Globus pallidus (tissue), 1 donor: ENCODE data around the gene SPATS2.
"Not testable (repeated sequence)": the region's sequence is repeated elsewhere in the genome, so short reads cannot be mapped to it uniquely, and the experiment has no call there.

Experiments
- DNase-seq: peaks from one replicate; pipeline ENCODE4 v3.0.0-alpha.2; 2015; ENCODE audit warnings: low spot score

The SPATS2 gene

DNA sequence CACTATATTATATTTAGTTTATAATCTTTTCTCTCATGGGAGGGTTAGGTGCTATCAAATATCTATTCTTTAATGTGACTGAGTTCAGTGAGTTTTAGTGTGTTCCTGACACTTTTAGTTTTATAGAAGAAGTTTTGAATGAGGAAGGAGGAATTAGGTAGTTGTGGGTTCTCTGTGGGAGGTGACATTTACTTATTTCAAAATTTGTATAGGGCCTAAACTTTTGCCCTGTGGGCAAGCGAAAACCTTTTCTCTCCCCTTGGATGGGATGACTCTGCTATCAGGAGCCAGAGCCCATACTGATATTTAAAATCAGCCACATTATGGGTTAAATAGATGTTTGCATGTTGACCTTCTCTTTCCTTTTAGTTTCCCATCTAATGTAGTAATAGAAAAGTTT lies 43.6 kb downstream of the SPATS2 start:
- no peak for DNase-seq

DNA sequence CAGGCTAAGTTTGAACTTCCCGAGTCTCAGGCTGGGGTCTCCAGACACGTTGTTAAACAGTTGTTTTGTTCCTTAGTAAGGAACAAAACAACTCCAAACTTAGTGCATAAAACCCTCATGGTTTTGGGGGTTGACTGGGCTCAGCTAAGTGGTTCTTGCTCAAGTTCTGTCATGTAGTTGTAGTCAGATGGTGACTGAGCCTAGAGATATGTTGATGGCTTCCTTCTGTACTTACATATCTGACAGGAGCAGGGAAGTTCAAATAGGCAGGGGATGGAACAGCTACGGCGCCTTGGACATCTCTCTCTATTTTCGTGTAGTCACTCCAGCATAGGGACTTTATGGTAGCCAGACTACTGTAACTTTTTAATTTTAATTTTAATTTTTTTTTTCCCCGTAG lies 45.7 kb downstream of the SPATS2 start:
- no peak for DNase-seq

DNA sequence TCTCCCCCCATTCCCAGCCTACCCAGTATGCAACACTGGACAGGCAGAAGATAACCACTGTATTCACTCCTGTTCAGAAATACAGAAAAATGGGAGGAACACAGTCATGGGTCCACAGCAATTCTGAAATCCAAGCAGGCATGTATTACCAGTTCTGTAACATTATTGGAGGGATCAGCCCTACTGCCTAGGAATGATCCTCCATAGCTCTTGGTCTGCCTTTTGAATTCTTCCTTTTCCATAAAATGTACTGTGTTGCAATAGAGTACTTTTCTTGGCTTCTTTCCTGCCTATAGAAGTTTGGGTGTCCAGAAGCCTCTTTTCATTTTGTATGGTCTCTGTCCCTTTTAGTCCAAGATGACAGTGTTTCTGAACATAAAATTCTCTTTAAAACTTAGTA lies 46.5 kb downstream of the SPATS2 start:
- DNase-seq, result no peak

DNA sequence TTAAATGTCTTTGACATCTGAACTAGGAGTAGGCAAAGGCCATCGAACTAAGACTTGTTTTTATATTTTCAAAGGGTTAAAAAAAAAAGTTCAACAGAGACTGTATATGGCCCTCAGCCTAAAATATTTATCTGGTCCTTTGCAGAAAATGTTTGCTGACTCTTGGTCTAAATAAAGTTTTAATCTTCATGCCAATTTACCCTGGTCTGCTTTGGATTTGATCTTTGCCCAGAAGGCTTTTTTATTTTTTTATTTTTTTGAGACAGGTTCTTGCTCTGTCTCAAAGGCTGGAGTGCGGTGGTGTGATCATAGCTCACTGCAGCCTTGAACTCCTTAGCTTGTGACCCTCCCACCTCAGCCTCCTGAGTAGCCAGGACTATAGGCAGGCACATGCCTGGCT lies 47.1 kb downstream of the SPATS2 start:
- DNase-seq, result no peak

DNA sequence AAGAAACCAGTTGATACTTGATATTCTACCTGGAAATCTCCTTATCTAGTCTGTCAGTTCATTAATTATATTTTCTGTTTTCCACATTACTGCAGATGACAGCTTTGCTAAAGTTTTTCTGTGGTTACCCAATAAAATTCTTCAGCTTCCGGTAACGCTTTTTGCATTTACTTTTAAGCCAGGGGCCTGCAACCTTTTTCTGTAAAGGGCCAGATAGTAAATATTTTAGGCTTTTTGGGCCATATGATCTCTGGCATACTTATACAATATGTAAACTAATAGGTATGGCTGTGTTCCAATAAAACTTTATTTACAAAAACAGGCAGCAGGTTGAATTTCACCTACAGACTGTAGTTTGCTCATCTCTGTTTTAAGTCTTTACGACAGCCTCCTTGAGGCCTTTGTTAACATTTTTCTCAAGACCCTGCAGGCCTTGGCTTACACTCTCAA lies 48.3 kb downstream of the SPATS2 start:
- no peak for DNase-seq

DNA sequence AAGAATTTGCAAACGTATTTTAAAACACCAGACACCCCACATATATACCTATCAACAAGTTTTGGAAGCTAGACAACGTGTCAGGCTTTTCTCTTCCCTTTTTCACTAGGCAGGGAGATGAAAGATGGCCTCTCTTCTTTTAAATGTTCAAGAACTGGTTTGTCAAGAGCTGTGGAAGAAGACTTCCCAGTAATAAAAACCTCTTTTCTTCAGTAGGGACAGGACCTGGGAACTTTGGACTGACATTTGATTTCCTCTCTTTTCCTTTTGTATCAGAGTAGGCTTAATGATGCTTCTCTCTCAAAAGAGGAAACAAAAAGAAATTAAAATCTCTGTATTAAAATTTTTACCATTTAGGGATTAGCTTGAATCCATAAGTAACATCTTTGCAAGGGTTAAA lies 49.6 kb downstream of the SPATS2 start:
- no peak for DNase-seq

DNA sequence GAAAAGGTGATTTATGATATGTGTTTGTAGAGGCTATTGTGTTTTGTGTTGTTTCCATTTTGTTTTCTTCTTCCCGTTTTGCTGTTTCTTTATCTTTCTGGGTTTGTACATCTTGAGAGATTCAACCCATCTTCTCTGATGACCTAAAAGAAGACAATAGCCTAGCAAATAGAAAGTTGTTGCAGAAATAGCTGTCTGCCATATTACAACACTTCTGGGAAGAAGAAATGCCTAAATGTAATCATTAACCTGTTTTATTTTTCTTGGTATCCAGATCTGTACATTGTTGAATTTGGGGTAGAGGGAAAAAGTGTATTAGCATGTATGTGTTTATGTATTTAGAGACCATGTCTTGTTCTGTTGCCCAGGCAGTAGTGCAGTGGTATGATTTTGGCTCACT lies 50.3 kb downstream of the SPATS2 start:
- no peak for DNase-seq

DNA sequence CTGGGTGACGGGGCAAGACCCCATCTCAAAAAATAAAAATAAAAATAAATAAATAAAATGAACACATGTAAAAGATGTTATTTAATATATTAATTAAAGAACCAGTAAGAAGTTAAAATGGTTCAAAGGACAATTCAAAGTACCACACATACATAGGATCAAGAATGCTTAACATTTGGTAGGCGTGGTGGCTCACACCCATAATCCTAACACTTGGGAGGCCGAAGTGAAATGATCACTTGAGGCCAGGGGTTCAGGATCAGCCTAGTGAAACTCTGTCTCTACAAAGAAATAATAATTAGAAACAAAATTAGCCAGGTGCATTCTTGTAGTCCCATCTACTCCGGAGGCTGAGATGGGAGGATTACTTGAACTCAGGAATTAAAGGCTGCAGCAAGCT lies 53.3 kb downstream of the SPATS2 start:
- no peak for DNase-seq

DNA sequence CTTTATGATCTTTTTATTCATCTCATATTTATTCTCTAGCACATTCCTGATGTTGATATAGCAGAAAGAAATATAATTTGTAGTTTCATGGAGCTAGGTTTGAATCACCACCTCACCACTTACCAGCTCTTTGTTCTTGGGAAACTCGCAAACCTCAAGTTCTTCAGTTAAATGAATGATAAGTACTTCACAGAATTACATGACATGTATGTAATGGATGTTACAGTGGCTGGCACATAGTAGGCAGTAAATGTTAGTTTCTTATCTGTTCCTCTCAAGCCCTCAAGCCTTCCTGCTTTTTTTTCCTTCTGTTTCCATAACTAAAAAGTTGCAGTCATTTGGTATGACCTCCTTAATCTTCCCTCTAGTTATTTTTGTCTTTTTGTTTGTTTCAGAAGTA lies 54.9 kb downstream of the SPATS2 start:
- no peak for DNase-seq

DNA sequence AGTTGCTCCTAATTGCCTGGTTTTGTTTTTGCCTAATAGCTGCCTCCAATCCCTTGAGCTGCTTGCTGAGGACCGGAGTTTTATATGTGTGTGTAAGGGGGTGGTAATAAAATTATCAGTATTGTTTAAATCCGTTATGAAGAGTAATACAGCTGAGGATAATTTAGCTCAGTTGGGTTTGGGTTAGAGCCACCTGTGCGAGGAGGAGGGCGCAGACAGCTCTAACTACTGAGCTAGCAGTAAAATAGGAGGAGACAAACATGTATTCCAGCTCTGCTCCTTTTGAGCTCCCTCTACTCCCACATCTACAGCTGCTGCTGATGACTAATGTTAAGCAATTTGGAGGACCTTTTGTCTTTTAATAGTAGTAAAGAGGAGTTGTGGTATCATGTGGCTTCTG lies 61.5 kb downstream of the SPATS2 start:
- peak; percentile 1 for DNase-seq

DNA sequence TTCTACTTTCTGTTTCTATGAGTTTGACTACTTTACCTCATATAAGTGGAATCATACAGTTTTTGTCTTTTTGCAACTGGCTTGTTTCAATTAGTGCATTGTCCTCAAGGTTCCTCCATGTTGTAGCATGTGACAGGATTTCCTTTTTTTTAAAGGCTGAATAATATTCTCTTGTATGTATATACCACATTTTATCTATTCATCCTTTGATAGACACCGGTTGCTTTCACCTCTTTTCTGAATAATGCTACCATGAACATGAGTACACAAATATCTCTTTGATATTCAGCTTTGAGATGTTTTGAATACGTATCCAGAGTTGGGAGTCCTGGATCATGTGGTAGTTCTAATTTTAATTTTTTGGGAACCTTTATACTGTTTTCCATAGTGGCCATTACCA lies 65.4 kb downstream of the SPATS2 start:
- DNase-seq, result no peak

DNA sequence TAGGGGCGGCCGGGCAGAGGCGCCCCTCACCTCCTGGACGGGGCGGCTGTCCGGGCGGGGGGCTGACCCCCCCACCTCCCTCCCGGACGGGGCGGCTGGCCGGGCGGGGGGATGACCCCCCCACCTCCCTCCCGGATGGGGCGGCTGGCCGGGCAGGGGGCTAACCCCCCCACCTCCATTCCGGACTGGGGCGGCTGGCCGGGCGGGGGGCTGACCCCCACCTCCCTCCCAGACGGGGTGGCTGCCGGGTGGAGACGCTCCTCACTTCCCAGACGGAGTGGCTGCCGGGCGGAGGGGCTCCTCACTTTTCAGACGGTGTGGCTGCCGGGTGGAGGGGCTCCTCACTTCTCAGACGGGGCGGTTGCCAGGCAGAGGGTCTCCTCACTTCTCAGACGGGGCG lies 69.5 kb downstream of the SPATS2 start:
- DNase-seq, result not testable (repeated sequence)

DNA sequence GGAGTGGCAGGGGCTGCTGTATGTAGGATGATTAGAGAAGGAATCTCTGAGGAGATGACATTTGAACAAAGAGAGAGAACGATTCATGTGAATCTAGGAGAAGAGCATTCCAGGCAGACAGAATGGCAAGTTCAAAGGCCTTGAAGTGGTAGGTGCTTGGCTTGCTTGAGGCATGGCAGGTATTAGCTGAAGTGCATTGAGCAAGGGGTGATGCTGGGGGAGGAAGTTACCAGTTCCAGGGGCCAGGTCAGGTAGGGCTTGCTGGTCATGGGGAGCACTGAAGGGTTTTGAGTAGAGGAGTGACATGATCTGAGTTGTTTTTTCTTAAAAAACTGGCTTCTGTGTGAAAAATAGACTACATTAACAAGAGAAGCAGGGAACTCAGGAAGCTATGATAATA lies 71.8 kb downstream of the SPATS2 start:
- DNase-seq, result no peak

DNA sequence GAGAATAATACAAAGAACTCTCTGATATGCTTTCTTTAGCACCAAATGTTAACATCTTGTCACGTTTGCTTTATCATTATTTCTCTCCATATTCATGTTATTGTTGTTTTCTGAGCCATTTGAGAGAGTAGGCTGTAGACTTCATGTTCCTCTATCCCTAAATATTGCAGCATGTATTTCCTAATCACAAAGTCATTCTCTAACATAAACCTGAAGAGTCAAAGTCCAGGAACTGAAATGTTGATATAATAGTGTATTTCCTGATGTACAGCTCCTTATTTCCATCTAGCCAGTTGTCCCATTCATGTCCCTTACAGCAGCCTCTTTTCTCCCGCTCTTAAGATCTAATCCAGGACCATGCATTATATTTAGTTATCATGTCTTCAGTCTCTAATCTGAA lies 72.8 kb downstream of the SPATS2 start:
- no peak for DNase-seq

DNA sequence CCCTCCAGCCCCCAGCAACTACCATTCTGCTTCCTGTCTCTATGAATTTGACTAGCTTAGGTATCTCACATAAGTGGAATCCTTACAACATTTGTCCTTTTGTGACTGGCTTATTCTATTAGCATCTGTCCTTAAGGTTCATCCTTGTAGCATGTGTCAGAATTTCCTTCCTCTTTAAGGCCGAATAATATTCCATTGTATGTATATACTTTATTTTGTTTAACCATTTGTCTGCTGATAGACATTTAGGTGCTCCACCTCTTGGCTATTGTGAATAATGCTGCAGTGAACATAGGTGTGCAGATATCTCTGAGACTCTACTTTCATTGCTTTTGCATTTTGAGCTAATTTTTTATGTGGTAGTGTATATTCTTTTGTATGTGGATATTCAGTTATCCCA lies 75.7 kb downstream of the SPATS2 start:
- no peak for DNase-seq

DNA sequence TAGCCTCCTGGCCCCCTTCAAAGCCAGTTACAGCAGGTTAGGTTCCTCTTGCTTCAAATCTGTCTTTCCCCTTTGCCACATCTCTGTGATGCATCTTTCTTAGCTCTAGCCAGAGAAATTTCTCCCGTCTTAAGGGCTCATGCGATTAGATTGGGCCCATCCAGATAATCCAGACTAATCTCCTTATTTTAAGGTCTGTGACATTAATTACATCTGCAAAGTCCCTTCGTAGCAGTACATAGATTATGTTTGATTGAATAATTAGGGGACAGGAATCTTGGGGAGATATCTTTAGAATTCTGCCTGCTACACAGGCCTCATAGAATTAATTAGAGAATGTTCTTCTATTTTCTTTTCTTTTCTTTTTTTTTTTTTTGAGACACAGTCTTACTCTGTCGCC lies 79.3 kb downstream of the SPATS2 start:
- DNase-seq, result no peak

DNA sequence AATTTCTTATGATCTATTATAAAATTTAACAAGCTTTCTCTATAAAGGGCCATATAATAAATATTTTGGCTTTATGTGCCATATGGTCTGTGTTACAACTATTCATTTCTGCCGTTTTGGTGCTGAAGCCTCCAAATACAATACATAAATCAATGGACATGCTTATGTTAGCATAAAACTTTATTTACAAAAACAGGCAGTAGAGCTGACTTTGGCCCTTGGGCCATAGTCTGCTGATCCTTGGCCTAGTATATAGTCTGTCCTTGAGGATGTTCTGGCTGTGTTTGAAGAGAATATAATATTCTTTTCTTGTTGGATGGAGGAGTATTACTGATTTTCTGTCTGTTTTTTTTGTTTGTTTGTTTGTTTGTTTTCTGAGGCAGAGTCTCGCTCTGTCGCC lies 81.6 kb downstream of the SPATS2 start:
- no peak for DNase-seq

DNA sequence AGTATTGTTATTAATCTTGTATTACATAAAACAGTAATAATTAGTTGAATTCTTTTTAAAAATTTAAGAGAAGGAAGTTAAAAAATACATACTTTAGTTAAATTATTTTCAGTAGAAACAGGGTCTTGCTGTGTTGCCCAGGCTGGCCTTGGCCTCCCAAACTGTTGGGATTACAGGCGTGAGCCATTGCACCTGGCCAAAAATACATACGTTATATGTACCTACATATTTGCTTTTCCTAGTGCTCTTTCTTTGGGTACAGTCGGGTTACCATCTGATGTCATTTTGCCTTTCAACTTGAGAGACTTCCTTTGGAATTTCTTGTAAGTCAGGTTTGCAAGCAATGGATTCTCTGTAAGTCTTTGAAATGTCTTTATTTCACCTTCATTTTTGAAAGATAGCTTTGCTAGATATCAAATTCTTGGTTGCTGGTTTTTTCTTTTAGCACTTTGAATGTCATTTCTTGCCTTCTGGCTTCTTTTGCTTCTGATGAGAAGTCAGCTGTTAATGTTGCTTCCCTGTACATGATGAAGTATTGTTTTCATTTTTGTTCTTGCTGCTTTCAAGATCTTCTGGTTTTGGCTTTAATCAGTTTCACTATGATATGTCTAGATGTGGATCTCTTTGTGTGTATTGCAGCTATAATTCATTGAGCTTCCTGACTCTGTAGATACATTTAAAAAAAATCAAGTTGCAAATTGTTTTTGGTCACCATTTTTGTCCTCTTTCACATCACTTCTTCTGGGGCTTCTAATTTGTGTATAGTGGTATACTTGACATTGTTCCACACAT lies 84.4 kb downstream of the SPATS2 start:
- DNase-seq, result no peak

DNA sequence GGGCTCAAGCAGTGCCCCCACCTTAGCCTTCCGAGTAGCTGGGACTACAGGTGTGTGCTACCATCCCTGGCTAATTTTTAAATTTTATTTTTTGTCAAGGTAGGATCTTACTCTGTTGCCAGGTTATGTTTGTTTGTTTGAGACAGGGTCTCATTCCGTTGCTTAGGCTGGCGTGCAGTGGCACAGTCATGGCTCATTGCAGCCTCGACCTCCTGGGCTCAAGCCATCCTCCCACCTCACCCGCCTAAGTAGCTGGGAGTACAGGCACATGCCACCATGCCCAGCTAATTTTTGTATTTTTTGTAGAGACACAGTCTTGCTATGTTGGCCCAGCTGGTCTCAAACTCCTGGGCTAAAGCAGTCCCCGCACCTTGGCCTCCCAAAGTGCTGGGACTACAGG lies 88.2 kb downstream of the SPATS2 start:
- DNase-seq, result no peak

DNA sequence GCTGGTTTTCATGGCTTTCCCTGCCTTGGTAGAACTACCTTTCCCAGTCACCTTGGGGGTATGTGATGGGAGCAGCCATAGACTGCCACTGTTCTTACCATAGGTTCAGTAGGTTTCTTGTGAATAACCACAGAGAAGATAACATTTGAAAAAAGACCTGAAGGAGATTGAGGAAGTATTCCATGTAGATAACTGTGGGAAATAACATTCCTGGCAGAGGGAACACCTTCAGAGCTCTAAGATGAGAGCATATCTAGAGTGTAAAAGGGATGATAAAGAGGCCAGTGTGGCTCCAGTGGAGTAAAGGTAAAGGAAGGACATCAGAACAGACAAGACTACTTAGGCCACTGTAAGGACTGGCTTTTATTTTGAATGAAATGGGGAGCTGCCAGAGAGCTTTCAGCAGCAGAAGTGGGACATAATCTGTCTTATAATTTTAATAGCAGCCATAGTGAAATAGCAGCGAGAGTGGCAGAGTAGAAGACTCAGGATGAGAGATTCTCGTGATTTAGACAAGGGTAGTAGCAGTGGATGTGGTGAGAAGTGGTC lies 88.9 kb downstream of the SPATS2 start:
- DNase-seq, result no peak

DNA sequence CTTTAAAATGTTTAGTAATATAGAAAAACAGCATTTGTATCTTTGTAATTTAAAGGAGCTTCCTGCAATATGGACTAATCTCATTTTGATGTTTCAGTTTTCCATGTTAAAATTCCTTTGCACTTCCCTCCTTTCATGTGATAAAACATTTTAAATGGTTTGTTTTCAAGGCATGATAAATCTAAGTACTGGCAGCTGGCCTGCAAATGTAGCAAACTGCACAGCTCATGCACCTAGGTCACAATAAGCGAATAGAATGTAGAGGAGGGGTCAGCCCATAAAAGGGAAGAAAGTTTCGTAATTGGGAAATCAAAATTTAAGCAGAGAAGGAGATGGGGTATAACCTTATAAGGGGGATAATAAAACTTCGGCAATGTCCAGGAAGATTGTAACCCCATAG lies 91.6 kb downstream of the SPATS2 start:
- DNase-seq, result no peak

DNA sequence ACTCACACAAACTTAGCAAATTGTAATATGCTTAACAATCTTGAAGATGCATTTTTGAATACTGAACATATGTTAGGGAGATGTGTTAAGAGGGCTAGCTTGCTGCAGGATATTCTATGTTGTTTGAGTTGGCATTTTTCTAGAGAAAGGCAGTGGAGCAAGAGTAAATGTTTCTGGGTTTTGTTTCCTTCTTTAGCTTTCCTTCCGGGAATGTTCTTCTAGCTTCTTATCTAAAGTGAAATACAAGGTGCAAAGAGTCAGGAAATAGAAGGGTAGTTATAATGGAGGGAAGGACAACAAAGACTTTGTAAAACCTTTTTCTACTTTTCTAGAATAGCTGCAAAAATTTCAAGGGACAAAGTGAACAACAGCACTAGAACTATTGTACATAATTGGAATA lies 94.0 kb downstream of the SPATS2 start:
- DNase-seq, result no peak

DNA sequence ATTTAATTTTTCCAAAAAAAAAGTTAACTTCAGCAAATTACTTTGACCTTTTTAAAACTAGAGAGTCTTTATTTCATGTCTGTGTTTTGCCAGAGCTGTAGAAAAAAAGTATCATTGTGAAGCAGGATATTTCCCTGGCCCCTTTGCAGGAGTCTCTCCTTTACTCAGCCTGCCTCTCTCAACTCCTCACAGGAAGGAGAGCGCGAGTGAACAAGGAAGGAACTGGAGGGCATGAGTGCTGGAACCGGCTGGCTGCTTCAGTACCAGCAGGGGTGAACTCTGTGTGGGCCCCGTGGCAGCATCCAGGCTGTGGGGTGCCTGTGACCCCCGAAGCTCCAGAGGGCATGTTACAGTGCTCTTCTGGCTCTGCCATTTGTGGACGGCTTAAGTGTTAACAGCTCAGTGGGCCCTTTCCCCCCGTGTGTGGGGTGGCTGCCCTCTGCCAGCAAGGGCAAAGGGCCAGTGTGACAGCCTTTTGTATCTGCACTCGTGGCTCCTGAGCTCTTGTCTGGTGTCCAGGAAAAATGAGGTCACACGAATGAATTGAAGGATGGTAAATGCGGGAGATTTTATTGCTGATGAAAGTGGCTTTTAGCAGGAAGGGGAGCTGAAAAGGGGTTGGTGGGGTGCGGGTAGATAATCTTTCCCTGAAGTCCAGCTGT lies 95.0 kb downstream of the SPATS2 start:
- peak; percentile 7 for DNase-seq

DNA sequence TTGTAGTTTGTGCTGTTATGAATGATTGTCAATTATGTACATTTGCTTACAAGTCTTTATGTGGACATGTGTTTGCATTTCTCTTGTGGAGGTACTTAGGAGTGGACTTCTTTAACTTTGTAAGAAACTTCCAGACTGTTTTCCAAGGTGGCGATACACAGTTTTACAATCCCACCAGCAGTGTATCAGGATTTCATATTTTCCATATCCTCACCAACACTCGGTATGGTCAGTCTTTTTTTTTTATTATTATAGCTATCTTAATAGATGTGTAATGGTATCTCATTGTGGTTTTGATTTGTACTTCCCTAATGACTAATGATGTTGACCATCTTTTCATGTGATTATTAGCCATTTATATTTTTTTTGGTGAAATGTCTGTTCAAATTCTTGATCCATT lies 97.9 kb downstream of the SPATS2 start:
- DNase-seq, result no peak
